Measurements from ENCODE around the gene SOX1. TPM values are rescaled to one million over a fixed set of nuclear protein-coding genes. Genes with fewer than 3 reads are reported as not detected.

SOX1 gene
- total and polyA plus RNA-seq, 4 donors = not detected

DNA sequence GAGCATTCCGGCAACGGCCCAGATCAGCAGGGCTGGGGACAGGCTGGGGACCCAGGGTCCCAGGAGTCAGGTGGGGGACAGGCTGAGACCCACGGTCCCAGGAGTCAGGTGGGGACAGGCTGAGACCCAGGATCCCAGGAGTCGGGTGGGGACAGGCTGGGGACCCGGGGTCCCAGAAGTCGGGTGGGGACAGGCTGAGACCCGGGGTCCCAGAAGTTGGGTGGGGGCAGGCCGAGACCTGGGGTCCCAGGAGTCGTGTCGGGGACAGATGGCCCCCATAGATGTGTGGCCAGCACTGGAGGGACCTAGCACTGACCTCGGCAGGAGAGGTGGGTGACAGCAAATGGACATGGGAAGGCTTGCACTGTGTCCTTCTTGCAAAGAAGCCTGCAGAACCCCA is 39.7 kb upstream of the SOX1 start:
- H3K36me3 ChIP-seq (ENCODE audit: control insufficient read depth in 4 of 4, insufficient read depth in 3 of 4, low read depth in 1 of 4, low read length in 3 of 4) = no peaks in the 10 kb centered on the region
- no peak for DNase-seq (ENCODE audit: low spot score)
- no peak overlapping the region for H3K9ac ChIP-seq (ENCODE audit: low read depth in 1 of 2, low read length in 2 of 2)
- no peaks in the 10 kb centered on the region for H3K9me3 ChIP-seq (ENCODE audit: control insufficient read depth in 4 of 4, low read length in 3 of 4)
- H3K27ac ChIP-seq (ENCODE audit: low read depth in 1 of 2, low read length in 2 of 2) = no peak overlapping the region
- no peak overlapping the region for H3K4me3 ChIP-seq (ENCODE audit: low read depth in 1 of 3, low read length in 3 of 3)
- no peak for TF ChIP-seq TAF1 (conservative IDR thresholded peaks at IDR 0.05)
- no peak for TF ChIP-seq GABPA (IDR thresholded peaks at IDR 0.05 in 1 of 2, conservative IDR thresholded peaks at IDR 0.05 in 1 of 2)
- TF ChIP-seq RXRA (IDR thresholded peaks at IDR 0.05) = no peak
- TF ChIP-seq EGR1 (IDR thresholded peaks at IDR 0.05; ENCODE audit: low read depth in 2 of 2) = no peak
- TF ChIP-seq RAD21 (IDR thresholded peaks at IDR 0.05) = no peak
- TF ChIP-seq, protein P1, sequence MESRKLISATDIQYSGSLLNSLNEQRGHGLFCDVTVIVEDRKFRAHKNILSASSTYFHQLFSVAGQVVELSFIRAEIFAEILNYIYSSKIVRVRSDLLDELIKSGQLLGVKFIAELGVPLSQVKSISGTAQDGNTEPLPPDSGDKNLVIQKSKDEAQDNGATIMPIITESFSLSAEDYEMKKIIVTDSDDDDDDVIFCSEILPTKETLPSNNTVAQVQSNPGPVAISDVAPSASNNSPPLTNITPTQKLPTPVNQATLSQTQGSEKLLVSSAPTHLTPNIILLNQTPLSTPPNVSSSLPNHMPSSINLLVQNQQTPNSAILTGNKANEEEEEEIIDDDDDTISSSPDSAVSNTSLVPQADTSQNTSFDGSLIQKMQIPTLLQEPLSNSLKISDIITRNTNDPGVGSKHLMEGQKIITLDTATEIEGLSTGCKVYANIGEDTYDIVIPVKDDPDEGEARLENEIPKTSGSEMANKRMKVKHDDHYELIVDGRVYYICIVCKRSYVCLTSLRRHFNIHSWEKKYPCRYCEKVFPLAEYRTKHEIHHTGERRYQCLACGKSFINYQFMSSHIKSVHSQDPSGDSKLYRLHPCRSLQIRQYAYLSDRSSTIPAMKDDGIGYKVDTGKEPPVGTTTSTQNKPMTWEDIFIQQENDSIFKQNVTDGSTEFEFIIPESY (IDR thresholded peaks at IDR 0.05) = no peak
- TF ChIP-seq, protein P2, sequence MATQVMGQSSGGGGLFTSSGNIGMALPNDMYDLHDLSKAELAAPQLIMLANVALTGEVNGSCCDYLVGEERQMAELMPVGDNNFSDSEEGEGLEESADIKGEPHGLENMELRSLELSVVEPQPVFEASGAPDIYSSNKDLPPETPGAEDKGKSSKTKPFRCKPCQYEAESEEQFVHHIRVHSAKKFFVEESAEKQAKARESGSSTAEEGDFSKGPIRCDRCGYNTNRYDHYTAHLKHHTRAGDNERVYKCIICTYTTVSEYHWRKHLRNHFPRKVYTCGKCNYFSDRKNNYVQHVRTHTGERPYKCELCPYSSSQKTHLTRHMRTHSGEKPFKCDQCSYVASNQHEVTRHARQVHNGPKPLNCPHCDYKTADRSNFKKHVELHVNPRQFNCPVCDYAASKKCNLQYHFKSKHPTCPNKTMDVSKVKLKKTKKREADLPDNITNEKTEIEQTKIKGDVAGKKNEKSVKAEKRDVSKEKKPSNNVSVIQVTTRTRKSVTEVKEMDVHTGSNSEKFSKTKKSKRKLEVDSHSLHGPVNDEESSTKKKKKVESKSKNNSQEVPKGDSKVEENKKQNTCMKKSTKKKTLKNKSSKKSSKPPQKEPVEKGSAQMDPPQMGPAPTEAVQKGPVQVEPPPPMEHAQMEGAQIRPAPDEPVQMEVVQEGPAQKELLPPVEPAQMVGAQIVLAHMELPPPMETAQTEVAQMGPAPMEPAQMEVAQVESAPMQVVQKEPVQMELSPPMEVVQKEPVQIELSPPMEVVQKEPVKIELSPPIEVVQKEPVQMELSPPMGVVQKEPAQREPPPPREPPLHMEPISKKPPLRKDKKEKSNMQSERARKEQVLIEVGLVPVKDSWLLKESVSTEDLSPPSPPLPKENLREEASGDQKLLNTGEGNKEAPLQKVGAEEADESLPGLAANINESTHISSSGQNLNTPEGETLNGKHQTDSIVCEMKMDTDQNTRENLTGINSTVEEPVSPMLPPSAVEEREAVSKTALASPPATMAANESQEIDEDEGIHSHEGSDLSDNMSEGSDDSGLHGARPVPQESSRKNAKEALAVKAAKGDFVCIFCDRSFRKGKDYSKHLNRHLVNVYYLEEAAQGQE (IDR thresholded peaks at IDR 0.05) = no peak
- no peak for TF ChIP-seq HNF4G (IDR thresholded peaks at IDR 0.05)
- TF ChIP-seq, protein P3, sequence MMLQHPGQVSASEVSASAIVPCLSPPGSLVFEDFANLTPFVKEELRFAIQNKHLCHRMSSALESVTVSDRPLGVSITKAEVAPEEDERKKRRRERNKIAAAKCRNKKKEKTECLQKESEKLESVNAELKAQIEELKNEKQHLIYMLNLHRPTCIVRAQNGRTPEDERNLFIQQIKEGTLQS (IDR thresholded peaks at IDR 0.05) = no peak
- TF ChIP-seq FOXA1 (IDR thresholded peaks at IDR 0.05) = no peak
- no peak for TF ChIP-seq HNF4A (conservative IDR thresholded peaks at IDR 0.05)
- TF ChIP-seq SP1 (IDR thresholded peaks at IDR 0.05) = no peak
- no peak for TF ChIP-seq NR2F2 (IDR thresholded peaks at IDR 0.05)
- no peak for TF ChIP-seq FOXA2 (IDR thresholded peaks at IDR 0.05)
- TF ChIP-seq YY1 (IDR thresholded peaks at IDR 0.05) = no peak
- TF ChIP-seq, protein P4, sequence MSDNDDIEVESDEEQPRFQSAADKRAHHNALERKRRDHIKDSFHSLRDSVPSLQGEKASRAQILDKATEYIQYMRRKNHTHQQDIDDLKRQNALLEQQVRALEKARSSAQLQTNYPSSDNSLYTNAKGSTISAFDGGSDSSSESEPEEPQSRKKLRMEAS (IDR thresholded peaks at IDR 0.05) = no peak
- TF ChIP-seq, protein P5, sequence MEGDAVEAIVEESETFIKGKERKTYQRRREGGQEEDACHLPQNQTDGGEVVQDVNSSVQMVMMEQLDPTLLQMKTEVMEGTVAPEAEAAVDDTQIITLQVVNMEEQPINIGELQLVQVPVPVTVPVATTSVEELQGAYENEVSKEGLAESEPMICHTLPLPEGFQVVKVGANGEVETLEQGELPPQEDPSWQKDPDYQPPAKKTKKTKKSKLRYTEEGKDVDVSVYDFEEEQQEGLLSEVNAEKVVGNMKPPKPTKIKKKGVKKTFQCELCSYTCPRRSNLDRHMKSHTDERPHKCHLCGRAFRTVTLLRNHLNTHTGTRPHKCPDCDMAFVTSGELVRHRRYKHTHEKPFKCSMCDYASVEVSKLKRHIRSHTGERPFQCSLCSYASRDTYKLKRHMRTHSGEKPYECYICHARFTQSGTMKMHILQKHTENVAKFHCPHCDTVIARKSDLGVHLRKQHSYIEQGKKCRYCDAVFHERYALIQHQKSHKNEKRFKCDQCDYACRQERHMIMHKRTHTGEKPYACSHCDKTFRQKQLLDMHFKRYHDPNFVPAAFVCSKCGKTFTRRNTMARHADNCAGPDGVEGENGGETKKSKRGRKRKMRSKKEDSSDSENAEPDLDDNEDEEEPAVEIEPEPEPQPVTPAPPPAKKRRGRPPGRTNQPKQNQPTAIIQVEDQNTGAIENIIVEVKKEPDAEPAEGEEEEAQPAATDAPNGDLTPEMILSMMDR (IDR thresholded peaks at IDR 0.05; ENCODE audit: low read depth, low read length, missing input control) = no peak
- no peak for TF ChIP-seq JUND (IDR thresholded peaks at IDR 0.05)
- H3K27me3 ChIP-seq (ENCODE audit: control insufficient read depth in 4 of 4, insufficient read depth in 4 of 4, low read length in 3 of 4) = peaks cover 0 to 5% (median 2%) of the 10 kb centered on the region in 4 donors
- 81% methylated on average over 11 of the region's 11 CpGs for WGBS
- no peaks in the 10 kb centered on the region for H3K4me1 ChIP-seq (ENCODE audit: control insufficient read depth in 4 of 4, insufficient read depth in 4 of 4, low read length in 3 of 4)
